ENCODE data around the gene TRAIP.

DNA sequence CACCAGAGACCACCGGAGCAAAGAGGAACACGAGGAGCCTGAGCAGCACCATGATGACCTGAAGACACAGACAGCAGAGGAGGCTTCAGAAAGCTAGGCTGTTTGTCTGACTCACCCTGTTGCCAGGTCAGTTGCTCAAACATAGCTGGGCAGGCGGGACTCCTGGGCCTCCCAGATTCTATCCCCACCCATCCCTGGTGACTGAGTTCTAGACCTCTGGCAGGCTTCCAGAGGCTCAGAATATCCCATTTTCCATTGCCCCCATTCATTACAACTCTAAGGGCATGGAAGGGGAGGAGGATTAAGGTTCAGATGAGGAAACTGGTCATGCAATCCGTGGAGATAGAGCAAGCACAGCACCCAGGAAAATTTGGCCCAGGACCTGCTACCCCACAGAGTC is 56.6 kb downstream of the TRAIP start, which contains the start of gene CDHR4:
- TF ChIP-seq, protein P1, sequence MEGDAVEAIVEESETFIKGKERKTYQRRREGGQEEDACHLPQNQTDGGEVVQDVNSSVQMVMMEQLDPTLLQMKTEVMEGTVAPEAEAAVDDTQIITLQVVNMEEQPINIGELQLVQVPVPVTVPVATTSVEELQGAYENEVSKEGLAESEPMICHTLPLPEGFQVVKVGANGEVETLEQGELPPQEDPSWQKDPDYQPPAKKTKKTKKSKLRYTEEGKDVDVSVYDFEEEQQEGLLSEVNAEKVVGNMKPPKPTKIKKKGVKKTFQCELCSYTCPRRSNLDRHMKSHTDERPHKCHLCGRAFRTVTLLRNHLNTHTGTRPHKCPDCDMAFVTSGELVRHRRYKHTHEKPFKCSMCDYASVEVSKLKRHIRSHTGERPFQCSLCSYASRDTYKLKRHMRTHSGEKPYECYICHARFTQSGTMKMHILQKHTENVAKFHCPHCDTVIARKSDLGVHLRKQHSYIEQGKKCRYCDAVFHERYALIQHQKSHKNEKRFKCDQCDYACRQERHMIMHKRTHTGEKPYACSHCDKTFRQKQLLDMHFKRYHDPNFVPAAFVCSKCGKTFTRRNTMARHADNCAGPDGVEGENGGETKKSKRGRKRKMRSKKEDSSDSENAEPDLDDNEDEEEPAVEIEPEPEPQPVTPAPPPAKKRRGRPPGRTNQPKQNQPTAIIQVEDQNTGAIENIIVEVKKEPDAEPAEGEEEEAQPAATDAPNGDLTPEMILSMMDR (IDR thresholded peaks at IDR 0.05; ENCODE audit: poor library complexity): no peak
- TF ChIP-seq EZH2 (IDR thresholded peaks at IDR 0.05; ENCODE audit: borderline replicate concordance) (no peak), EZH2phosphoT487 (IDR thresholded peaks at IDR 0.05; ENCODE audit: low read depth, severe bottlenecking, unreplicated experiment) (no peak)
